IPS DF 6.9 (cell line): ENCODE measurements around the gene SLC8A2.
A peak's percentile ranks its signal among the peaks of the same experiment; 100 is the strongest.
"Not testable (repeated sequence)": the region's sequence is repeated elsewhere in the genome, so short reads cannot be mapped to it uniquely, and the experiment has no call there.

Experiments
- DNase-seq: peaks from one replicate; pipeline ENCODE4 v3.0.0-alpha.2; 2013; ENCODE audit warnings: low read depth, low spot score
- H3K27ac ChIP-seq: one replicate; pipeline ENCODE4 v1.5.1; 2013; ENCODE audit warnings: low read length, control low read depth
- H3K27me3 ChIP-seq: 2 replicates; pipeline ENCODE4 v1.6.1; 2013; ENCODE audit warnings: mild to moderate bottlenecking, low read length; ENCODE audit not compliant: control insufficient read depth, insufficient read depth
- H3K36me3 ChIP-seq: 2 replicates; pipeline ENCODE4 v1.6.1; 2013; ENCODE audit warnings: low read length; ENCODE audit not compliant: control insufficient read depth, insufficient read depth
- H3K4me1 ChIP-seq: 2 replicates; pipeline ENCODE4 v1.6.1; 2013; ENCODE audit warnings: low read length; ENCODE audit not compliant: control insufficient read depth, insufficient read depth
- H3K4me3 ChIP-seq: 2 replicates; pipeline ENCODE4 v1.5.1; 2013; ENCODE audit warnings: mild to moderate bottlenecking, low read length
- H3K9me3 ChIP-seq: 2 replicates; pipeline ENCODE4 v1.6.1; 2013; ENCODE audit warnings: low read length, inconsistent platforms; ENCODE audit not compliant: control insufficient read depth, insufficient read depth
- WGBS: extraction: QIAGEN DNeasy Blood & Tissue Kit; methylation state at CpG from one replicate; pipeline ENCODE4 v1.1.7; 2013; ENCODE audit warnings: mixed read lengths, missing lambda C conversion rate; ENCODE audit not compliant: insufficient read length, insufficient coverage; 5-methylcytosine and 5-hydroxymethylcytosine counted together

The SLC8A2 gene

GRCh38 chr19:47419789-47420188, 51.9 kb downstream of the SLC8A2 start:
- Histone ChIP-seq H3K36me3 (no peaks in the 10 kb centered on the region; the same call in 1 of the 2 replicates), H3K27ac (no peak overlapping the region), H3K27me3 (peaks cover 48% of the 10 kb centered on the region), H3K4me3 (no peak overlapping the region; the same call in 1 of the 2 replicates), H3K4me1 (peaks cover 6% of the 10 kb centered on the region), H3K9me3 (no peaks in the 10 kb centered on the region)
- DNase-seq: no peak
- WGBS: no CpG with 5 or more reads among the region's 19 CpGs

- WGBS: no CpG with 5 or more reads among the region's 70 CpGs
- Histone ChIP-seq H3K27me3 (peaks cover 48% of the 10 kb centered on the region), H3K36me3 (peaks cover 4% of the 10 kb centered on the region), H3K4me3 (peak within 1 kb of the TSS; percentile 47; the same call in 1 of the 2 replicates), H3K27ac (no peak within 1 kb of the TSS), H3K4me1 (peaks cover 6% of the 10 kb centered on the region), H3K9me3 (no peaks in the 10 kb centered on the region)
- DNase-seq: no peak
Observed at GRCh38 chr19:47419030-47419783, 52.5 kb downstream of the SLC8A2 start, which contains the start of gene MEIS3. Gene MEIS3, minus strand, starts transcription at chr19:47419527. Its CDS starts 446 bp downstream, at chr19:47419081.

- no CpG with 5 or more reads among the region's 9 CpGs for WGBS
- Histone ChIP-seq H3K27me3 (peaks cover 45% of the 10 kb centered on the region), H3K36me3 (peaks cover 8% of the 10 kb centered on the region), H3K9me3 (no peaks in the 10 kb centered on the region), H3K4me1 (peaks cover 6% of the 10 kb centered on the region), H3K27ac (no peak overlapping the region), H3K4me3 (peak overlapping the region; percentile 47; the same call in 1 of the 2 replicates)
- no peak for DNase-seq
Observed at GRCh38 chr19:47418692-47419029, 53.0 kb downstream of the SLC8A2 start.

GRCh38 chr19:47417746-47418691, 53.7 kb downstream of the SLC8A2 start:
- Histone ChIP-seq H3K27ac (no peak overlapping the region), H3K4me1 (peaks cover 6% of the 10 kb centered on the region), H3K9me3 (no peaks in the 10 kb centered on the region), H3K4me3 (peak overlapping the region; percentile 47; the same call in 1 of the 2 replicates), H3K27me3 (peaks cover 39% of the 10 kb centered on the region), H3K36me3 (peaks cover 8% of the 10 kb centered on the region)
- DNase-seq: no peak
- no CpG with 5 or more reads among the region's 34 CpGs for WGBS

DNA sequence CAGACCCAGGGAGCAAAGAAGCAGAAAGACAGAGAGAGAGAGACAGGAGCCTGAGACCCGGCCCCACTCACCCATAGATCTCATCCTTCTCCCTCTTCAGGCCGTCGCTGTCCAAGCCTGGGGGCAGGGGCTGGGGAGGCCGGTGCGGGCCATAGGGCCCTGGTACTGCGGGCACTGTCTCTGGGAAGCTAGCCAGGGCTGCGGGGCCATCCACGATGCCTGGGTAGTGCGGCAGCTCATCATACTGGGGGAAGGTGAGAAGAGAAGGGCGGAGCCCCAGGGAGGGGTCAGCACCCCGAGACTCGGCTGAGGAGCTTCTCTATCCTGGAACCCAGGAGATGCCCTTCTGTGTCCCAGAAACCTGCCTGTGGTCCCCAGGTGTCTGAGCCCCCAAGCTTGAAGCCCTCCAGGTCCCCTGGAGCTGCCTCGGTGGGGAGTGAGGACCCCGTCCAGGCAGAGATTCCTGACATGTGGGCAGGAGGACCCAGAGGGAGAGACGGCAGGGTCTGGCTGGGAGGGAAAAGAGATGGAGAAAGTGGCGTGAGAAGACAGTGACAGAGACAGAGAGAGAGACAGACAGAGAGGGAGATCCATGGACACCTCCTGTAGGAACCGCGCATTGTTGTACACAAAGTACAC, 54.5 kb downstream of the SLC8A2 start:
- DNase-seq: no peak
- Histone ChIP-seq H3K36me3 (peaks cover 8% of the 10 kb centered on the region), H3K4me3 (no peak overlapping the region; the same call in 1 of the 2 replicates), H3K27me3 (peaks cover 31% of the 10 kb centered on the region), H3K4me1 (peaks cover 6% of the 10 kb centered on the region), H3K27ac (no peak overlapping the region), H3K9me3 (no peaks in the 10 kb centered on the region)
- no CpG with 5 or more reads among the region's 18 CpGs for WGBS

- no peak overlapping the region for H3K4me3 ChIP-seq
- no peak for DNase-seq
- H3K4me1 ChIP-seq: peaks cover 6% of the 10 kb centered on the region
- H3K27me3 ChIP-seq: peaks cover 28% of the 10 kb centered on the region
- WGBS: no CpG with 5 or more reads among the region's 12 CpGs
- H3K9me3 ChIP-seq: no peaks in the 10 kb centered on the region
- peaks cover 8% of the 10 kb centered on the region for H3K36me3 ChIP-seq
- H3K27ac ChIP-seq: no peak overlapping the region
Observed at GRCh38 chr19:47416643-47416985, 55.1 kb downstream of the SLC8A2 start.

DNA sequence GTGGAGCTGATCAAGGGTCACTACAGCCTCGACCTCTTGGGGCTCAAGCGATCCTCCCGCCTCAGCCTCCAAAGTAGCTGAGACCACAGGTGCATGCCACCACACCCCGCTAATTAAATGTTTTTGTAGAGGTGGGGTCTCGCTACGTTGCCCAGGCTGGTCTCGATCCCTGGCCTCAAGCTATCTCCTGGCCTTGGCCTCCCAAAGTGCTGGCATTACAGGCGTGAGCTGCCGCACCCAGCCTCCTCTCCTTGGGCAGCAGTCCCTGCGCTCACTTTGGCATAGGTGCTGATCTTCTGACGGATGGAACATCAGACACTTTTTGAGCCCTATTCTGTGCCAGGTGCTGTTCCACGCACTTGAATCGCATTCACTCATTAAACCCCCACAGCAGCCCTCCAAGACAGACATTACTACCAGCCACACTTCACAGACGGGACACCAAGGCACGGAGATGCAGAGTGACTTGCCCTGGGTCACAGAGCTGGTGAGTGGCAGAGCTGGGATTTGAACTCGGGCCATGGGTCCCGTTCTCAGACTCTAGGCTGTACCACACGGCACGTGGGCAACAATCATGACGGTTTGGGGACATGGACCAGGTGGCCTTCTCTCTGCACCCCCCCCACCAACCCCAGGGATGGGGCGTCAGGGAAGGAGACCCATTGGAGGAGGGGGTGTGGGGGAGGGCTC, 55.6 kb downstream of the SLC8A2 start:
- Histone ChIP-seq H3K9me3 (no peaks in the 10 kb centered on the region), H3K4me3 (no peak overlapping the region), H3K27me3 (peaks cover 23% of the 10 kb centered on the region), H3K4me1 (peaks cover 4% of the 10 kb centered on the region), H3K27ac (no peak overlapping the region), H3K36me3 (peaks cover 8% of the 10 kb centered on the region)
- no peak for DNase-seq
- no CpG with 5 or more reads among the region's 21 CpGs for WGBS

DNA sequence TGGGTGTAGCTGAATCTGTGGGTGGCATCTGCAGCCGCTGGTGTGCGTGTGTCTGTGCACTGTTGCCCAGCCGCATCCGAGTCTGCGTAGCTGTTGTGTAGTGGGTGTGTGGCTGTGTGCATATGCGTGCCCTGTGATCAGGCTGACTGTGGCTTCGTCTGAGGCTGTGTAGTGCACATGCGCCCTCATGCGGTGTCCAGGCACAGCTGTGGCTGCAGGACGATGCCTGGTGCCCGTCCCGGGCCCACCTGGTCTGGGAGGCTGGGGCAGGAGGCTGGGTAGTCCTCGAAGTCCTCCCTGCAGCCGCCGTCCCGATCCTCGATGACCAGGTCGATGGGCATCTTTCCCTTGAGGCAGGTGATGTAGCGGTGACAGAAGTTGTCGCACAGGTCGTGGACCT, 57.2 kb downstream of the SLC8A2 start:
- Histone ChIP-seq H3K4me3 (no peak overlapping the region), H3K9me3 (no peaks in the 10 kb centered on the region), H3K27me3 (peaks cover 12% of the 10 kb centered on the region), H3K36me3 (peaks cover 8% of the 10 kb centered on the region), H3K4me1 (peaks cover 4% of the 10 kb centered on the region), H3K27ac (no peak overlapping the region)
- WGBS: no CpG with 5 or more reads among the region's 21 CpGs
- DNase-seq: no peak

DNA sequence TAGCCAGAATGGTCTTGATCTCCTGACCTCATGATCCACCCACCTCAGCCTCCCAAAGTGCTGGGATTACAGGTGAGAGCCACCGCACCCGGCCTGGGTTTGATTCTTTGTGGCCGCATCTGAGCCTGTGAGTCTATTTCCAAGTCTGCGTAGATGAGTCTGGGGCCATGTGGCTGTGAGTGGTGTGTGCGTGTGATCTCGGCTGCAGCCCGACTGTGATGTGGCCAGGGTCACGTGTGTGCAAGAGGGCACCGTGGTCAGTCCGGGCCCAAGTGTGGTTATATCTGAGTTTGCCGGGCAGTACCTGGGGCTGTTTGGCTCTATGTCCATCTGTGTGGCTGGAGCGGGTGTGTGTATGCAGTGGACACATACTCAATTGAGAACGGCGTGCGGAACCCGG, 57.8 kb downstream of the SLC8A2 start:
- WGBS: no CpG with 5 or more reads among the region's 16 CpGs

GRCh38 chr19:47411696-47412095, 60.0 kb downstream of the SLC8A2 start:
- whole genome bisulfite sequencing: no CpG with 5 or more reads among the region's 9 CpGs
- not testable (repeated sequence) for H3K27me3 ChIP-seq, H3K36me3 ChIP-seq, H3K27ac ChIP-seq, H3K9me3 ChIP-seq, H3K4me1 ChIP-seq, DNase-seq, H3K4me3 ChIP-seq

More for the DNA sequence above, 57.8 kb downstream of the SLC8A2 start:
- no peak for DNase-seq
- Histone ChIP-seq H3K27me3 (peaks cover 11% of the 10 kb centered on the region), H3K9me3 (no peaks in the 10 kb centered on the region), H3K4me1 (peaks cover 4% of the 10 kb centered on the region), H3K36me3 (peaks cover 8% of the 10 kb centered on the region), H3K4me3 (no peak overlapping the region), H3K27ac (no peak overlapping the region)
